SK-N-SH (cell line): ENCODE measurements around the gene ANK3. TPM values are rescaled to one million over a fixed set of nuclear protein-coding genes. Genes with fewer than 3 reads are reported as not detected.

Experiments
- CTCF ChIA-PET: fragments of 300-600, 350-600 bp; formaldehyde crosslinking; extraction: SDS; loops from one replicate; lab custom pipeline; 2021; lab: Yijun Ruan, JAX
- POLR2A ChIA-PET: fragments of 350-600 bp; sonication (Branson Sonifier 250); formaldehyde crosslinking; extraction: SDS; loops from one replicate; lab custom pipeline; 2020; ENCODE audit warnings: antibody characterized with exemption, inconsistent platforms; lab: Yijun Ruan, JAX
- DNase-seq: peaks from one replicate; pipeline ENCODE4 v3.0.0; 2012
- H2AFZ ChIP-seq: fragments of 200-600 bp; sonication (generic); 2 replicates; pipeline ENCODE4 v1.8.1; 2016; ENCODE audit warnings: antibody characterized with exemption, mild to moderate bottlenecking, low read depth
- H3F3A ChIP-seq: fragments of 200-600 bp; sonication (generic); replicated peaks from 2 replicates; pipeline ENCODE3; 2016; ENCODE audit warnings: antibody characterized with exemption, mild to moderate bottlenecking; ENCODE audit not compliant: insufficient read depth
- H3K27ac ChIP-seq, 2 experiments: fragments of 200-500 bp in 1 of 2; fragments of 200-600 bp in 1 of 2; sonication (Bioruptor generic) in 1 of 2; sonication (generic), shearing (Covaris generic) in 1 of 2; 2 replicates each; pipeline versions ENCODE4 v1.5.1 to v1.6.1; 2014 to 2016; ENCODE audit warnings: low read depth in 2 of 2, inconsistent platforms in 1 of 2, low read length in 1 of 2, mild to moderate bottlenecking in 1 of 2, mixed read lengths in 1 of 2
- H3K27me3 ChIP-seq: fragments of 200-600 bp; sonication (generic), shearing (Covaris generic); 2 replicates; pipeline ENCODE4 v1.6.1; 2016; ENCODE audit warnings: mixed run types; ENCODE audit not compliant: insufficient read depth
- H3K36me3 ChIP-seq, 2 experiments: fragments of 200-500 bp in 1 of 2; fragments of 200-600 bp in 1 of 2; sonication (Bioruptor generic) in 1 of 2; sonication (generic) in 1 of 2; replicated peaks in 1 of 2; 2 replicates each; pipeline versions ENCODE3 to v1.5.1; 2014 to 2016; ENCODE audit warnings: low read length in 1 of 2, mild to moderate bottlenecking in 1 of 2; ENCODE audit not compliant: insufficient read depth in 2 of 2, control insufficient read depth in 1 of 2
- H3K4me1 ChIP-seq, 2 experiments: fragments of 200-500 bp in 1 of 2; fragments of 200-600 bp in 1 of 2; sonication (Bioruptor generic) in 1 of 2; sonication (generic), shearing (Covaris generic) in 1 of 2; 2 replicates each; pipeline versions ENCODE4 v1.5.1 to v1.6.1; 2014 to 2016; ENCODE audit warnings: low read depth in 1 of 2, low read length in 1 of 2, mixed run types in 1 of 2; ENCODE audit not compliant: insufficient read depth in 2 of 2, control insufficient read depth in 1 of 2
- H3K4me2 ChIP-seq: fragments of 200-600 bp; sonication (generic), shearing (Covaris generic); 2 replicates; pipeline ENCODE4 v1.6.1; 2017; ENCODE audit warnings: mixed run types
- H3K4me3 ChIP-seq, 2 experiments: fragments of 200-500 bp in 1 of 2; fragments of 200-600 bp in 1 of 2; sonication (Bioruptor generic) in 1 of 2; sonication (generic), shearing (Covaris generic) in 1 of 2; 2 replicates each; pipeline versions ENCODE4 v1.5.1 to v1.8.1; 2014 to 2016; ENCODE audit warnings: low read depth in 2 of 2, inconsistent platforms in 1 of 2, low read length in 1 of 2, mild to moderate bottlenecking in 1 of 2, mixed read lengths in 1 of 2, moderate library complexity in 1 of 2
- H3K79me2 ChIP-seq: fragments of 200-600 bp; sonication (generic); 2 replicates; pipeline ENCODE4 v1.8.1; 2017; ENCODE audit warnings: mild to moderate bottlenecking; ENCODE audit not compliant: insufficient read depth
- H3K9ac ChIP-seq: fragments of 200-600 bp; sonication (generic); 2 replicates; pipeline ENCODE4 v1.6.1; 2017; ENCODE audit warnings: mixed run types
- H3K9me2 ChIP-seq: fragments of 200-600 bp; sonication (generic); 2 replicates; pipeline ENCODE4 v1.6.1; 2017; ENCODE audit warnings: mixed run types
- H3K9me3 ChIP-seq: fragments of 200-600 bp; sonication (generic); 2 replicates; pipeline ENCODE4 v1.6.1; 2017; ENCODE audit warnings: mixed run types, mild to moderate bottlenecking, moderate library complexity
- H4K20me1 ChIP-seq: fragments of 200-600 bp; sonication (generic); 2 replicates; pipeline ENCODE4 v1.6.1; 2017; ENCODE audit warnings: mild to moderate bottlenecking, mixed run types; ENCODE audit not compliant: insufficient read depth
- CHD2 ChIP-seq: fragments of 150-350 bp; IDR thresholded peaks from 2 replicates; pipeline ENCODE4 v1.6.1; 2018; ENCODE audit warnings: low read length; ENCODE audit not compliant: partially characterized antibody
- ELF1 ChIP-seq: IDR thresholded peaks from 2 replicates; pipeline ENCODE4 v1.4.0; 2012
- EZH2phosphoT487 ChIP-seq: fragments of 200-600 bp; sonication (generic); IDR thresholded peaks from 2 replicates; pipeline ENCODE4 v1.6.1; 2017; ENCODE audit warnings: low read depth, mixed run types, mild to moderate bottlenecking, antibody characterized with exemption, moderate library complexity, borderline replicate concordance
- GABPA ChIP-seq: IDR thresholded peaks from 2 replicates; pipeline ENCODE4 v1.4.0; 2012; ENCODE audit warnings: low read depth, mild to moderate bottlenecking
- MEF2A ChIP-seq: IDR thresholded peaks from 2 replicates; pipeline ENCODE4 v1.4.0; 2012; ENCODE audit warnings: low read depth, borderline replicate concordance
- POLR2AphosphoS5 ChIP-seq: IDR thresholded peaks from 2 replicates; pipeline ENCODE4 v1.6.1; 2012; ENCODE audit warnings: low read depth, low read length
- RAD21 ChIP-seq: IDR thresholded peaks from 2 replicates; pipeline ENCODE4 v1.6.1; 2012; ENCODE audit warnings: mild to moderate bottlenecking, low read length
- RXRA ChIP-seq: IDR thresholded peaks from 2 replicates; pipeline ENCODE4 v1.4.0; 2012; ENCODE audit warnings: low read depth, mild to moderate bottlenecking, borderline replicate concordance
- TCF12 ChIP-seq: IDR thresholded peaks from 2 replicates; pipeline ENCODE4 v1.4.0; 2012
- TEAD4 ChIP-seq: IDR thresholded peaks from 2 replicates; pipeline ENCODE4 v1.4.0; 2012; ENCODE audit warnings: mild to moderate bottlenecking, borderline replicate concordance; ENCODE audit not compliant: insufficient read depth
- USF1 ChIP-seq: IDR thresholded peaks from 2 replicates; pipeline ENCODE4 v1.4.0; 2012; ENCODE audit warnings: low read depth, borderline replicate concordance
- YY1 ChIP-seq: IDR thresholded peaks from 2 replicates; pipeline ENCODE4 v1.4.0; 2012; ENCODE audit warnings: low read depth, mild to moderate bottlenecking
- WGBS: methylation state at CpG from one replicate; pipeline ENCODE4 v1.1.6; 2017; ENCODE audit warnings: low lambda C conversion rate; 5-methylcytosine and 5-hydroxymethylcytosine counted together
- polyA plus RNA-seq, 3 experiments: library from polyadenylated mRNA; depleted of rRNA; stranded (reverse); fragments of >200 nt; gene quantifications; 2 replicates each; pipeline ENCODE4 v1.2.3, GENCODE V29; 2012
- TF ChIP-seq, protein P1 (sequence below): IDR thresholded peaks from 2 replicates; pipeline ENCODE4 v1.6.1; 2012; ENCODE audit warnings: mild to moderate bottlenecking, low read depth, low read length, moderate library complexity
- TF ChIP-seq, protein P2 (sequence below): fragments of 200-600 bp; sonication (generic); IDR thresholded peaks from 2 replicates; pipeline ENCODE4 v1.6.1; 2017; ENCODE audit warnings: antibody characterized with exemption, mild to moderate bottlenecking, moderate library complexity

The ANK3 gene
- polyA plus RNA-seq, 1 of the 3 experiments (the other 2 are of a cell fraction), result 10.0 TPM

- Histone ChIP-seq H3K4me3 (no peak overlapping the region), H3K9me3 (no peaks in the 10 kb centered on the region), H3K27ac (no peak overlapping the region), H3K9me2 (no peaks in the 10 kb centered on the region), H3F3A (no peaks in the 10 kb centered on the region), H2AFZ (no peak overlapping the region), H3K36me3 (no peaks in the 10 kb centered on the region), H3K79me2 (no peaks in the 10 kb centered on the region), H4K20me1 (no peaks in the 10 kb centered on the region), H3K27me3 (no peaks in the 10 kb centered on the region; the same call in 1 of the 2 replicates), H3K9ac (no peak overlapping the region), H3K4me2 (no peak overlapping the region), H3K4me1 (no peaks in the 10 kb centered on the region)
- CTCF ChIA-PET, result no interaction called here
- POLR2A ChIA-PET, result no interaction called here
- no peak for DNase-seq
- TF ChIP-seq POLR2AphosphoS5, result no peak
- TF ChIP-seq, protein P1, sequence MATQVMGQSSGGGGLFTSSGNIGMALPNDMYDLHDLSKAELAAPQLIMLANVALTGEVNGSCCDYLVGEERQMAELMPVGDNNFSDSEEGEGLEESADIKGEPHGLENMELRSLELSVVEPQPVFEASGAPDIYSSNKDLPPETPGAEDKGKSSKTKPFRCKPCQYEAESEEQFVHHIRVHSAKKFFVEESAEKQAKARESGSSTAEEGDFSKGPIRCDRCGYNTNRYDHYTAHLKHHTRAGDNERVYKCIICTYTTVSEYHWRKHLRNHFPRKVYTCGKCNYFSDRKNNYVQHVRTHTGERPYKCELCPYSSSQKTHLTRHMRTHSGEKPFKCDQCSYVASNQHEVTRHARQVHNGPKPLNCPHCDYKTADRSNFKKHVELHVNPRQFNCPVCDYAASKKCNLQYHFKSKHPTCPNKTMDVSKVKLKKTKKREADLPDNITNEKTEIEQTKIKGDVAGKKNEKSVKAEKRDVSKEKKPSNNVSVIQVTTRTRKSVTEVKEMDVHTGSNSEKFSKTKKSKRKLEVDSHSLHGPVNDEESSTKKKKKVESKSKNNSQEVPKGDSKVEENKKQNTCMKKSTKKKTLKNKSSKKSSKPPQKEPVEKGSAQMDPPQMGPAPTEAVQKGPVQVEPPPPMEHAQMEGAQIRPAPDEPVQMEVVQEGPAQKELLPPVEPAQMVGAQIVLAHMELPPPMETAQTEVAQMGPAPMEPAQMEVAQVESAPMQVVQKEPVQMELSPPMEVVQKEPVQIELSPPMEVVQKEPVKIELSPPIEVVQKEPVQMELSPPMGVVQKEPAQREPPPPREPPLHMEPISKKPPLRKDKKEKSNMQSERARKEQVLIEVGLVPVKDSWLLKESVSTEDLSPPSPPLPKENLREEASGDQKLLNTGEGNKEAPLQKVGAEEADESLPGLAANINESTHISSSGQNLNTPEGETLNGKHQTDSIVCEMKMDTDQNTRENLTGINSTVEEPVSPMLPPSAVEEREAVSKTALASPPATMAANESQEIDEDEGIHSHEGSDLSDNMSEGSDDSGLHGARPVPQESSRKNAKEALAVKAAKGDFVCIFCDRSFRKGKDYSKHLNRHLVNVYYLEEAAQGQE, result no peak
- no peak for TF ChIP-seq RXRA
- no peak for TF ChIP-seq YY1
- TF ChIP-seq GABPA, result no peak
- TF ChIP-seq TEAD4, result no peak
- 51% methylated on average over 2 of the region's 2 CpGs for WGBS
These were observed 380.4 kb downstream of the ANK3 start for GRCh38 chr10:60009276-60009675.

- Histone ChIP-seq H3K4me2 (no peak overlapping the region), H3K36me3 (no peaks in the 10 kb centered on the region), H3K79me2 (no peaks in the 10 kb centered on the region), H2AFZ (no peak overlapping the region), H3K4me3 (no peak overlapping the region), H3K27me3 (no peaks in the 10 kb centered on the region; the same call in 1 of the 2 replicates), H3K27ac (no peak overlapping the region), H3K9me2 (no peaks in the 10 kb centered on the region), H4K20me1 (no peaks in the 10 kb centered on the region), H3K9me3 (no peaks in the 10 kb centered on the region), H3K4me1 (no peaks in the 10 kb centered on the region), H3F3A (no peaks in the 10 kb centered on the region), H3K9ac (no peak overlapping the region)
- ChIA-PET POLR2A (no interaction called here), CTCF (no interaction called here)
- TF ChIP-seq, protein P2, sequence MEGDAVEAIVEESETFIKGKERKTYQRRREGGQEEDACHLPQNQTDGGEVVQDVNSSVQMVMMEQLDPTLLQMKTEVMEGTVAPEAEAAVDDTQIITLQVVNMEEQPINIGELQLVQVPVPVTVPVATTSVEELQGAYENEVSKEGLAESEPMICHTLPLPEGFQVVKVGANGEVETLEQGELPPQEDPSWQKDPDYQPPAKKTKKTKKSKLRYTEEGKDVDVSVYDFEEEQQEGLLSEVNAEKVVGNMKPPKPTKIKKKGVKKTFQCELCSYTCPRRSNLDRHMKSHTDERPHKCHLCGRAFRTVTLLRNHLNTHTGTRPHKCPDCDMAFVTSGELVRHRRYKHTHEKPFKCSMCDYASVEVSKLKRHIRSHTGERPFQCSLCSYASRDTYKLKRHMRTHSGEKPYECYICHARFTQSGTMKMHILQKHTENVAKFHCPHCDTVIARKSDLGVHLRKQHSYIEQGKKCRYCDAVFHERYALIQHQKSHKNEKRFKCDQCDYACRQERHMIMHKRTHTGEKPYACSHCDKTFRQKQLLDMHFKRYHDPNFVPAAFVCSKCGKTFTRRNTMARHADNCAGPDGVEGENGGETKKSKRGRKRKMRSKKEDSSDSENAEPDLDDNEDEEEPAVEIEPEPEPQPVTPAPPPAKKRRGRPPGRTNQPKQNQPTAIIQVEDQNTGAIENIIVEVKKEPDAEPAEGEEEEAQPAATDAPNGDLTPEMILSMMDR, result no peak
- TF ChIP-seq MEF2A (no peak), EZH2phosphoT487 (no peak), GABPA (no peak), POLR2AphosphoS5 (no peak), RAD21 (no peak), ELF1 (no peak), YY1 (no peak), USF1 (no peak), TCF12 (no peak), CHD2 (no peak)
- WGBS, result 61% methylated on average over 4 of the region's 4 CpGs
- DNase-seq, result no peak
These were observed 380.9 kb downstream of the ANK3 start for GRCh38 chr10:60008816-60009215.
